AG10803 (cell line): Measurements from ENCODE around the gene TMBIM4.

Experiments used
- DNase-seq: peaks from one replicate; pipeline ENCODE4 v3.0.0; 2010; ENCODE audit warnings: low read depth
- H3K4me3 ChIP-seq: 2 replicates; pipeline ENCODE4 v1.5.1; 2011; ENCODE audit warnings: mild to moderate bottlenecking, low read length, control low read depth
- TF ChIP-seq, protein P1 (sequence below): conservative IDR thresholded peaks from 2 replicates; pipeline ENCODE4 v1.5.1; 2011; ENCODE audit warnings: mild to moderate bottlenecking, low read length, control low read depth, inconsistent platforms

Gene TMBIM4

DNA sequence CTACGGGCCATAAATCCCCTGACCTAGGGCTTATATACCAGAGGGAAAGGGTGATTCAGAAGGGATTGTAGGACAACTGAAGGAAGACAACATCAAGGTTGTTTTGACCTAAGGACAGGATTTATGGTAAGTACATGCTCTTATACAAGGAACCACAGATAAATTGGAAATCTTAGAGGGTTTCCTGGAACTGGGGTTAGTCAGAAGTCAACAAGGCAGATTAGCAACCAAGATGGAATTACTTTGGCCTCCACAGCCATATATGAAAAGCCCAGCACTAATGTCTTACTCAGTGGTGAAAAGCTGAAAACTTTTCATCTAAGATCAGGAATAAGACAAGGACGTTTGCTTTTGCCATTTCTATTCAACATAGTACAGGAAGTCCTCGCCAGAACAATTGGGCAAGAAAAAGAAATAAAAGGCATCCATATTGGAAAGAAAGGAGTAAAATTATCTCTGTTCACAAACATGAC, 5.4 kb downstream of the TMBIM4 start:
- peak; percentile 33 for DNase-seq
- no peak overlapping the region for H3K4me3 ChIP-seq
- TF ChIP-seq, protein P1, sequence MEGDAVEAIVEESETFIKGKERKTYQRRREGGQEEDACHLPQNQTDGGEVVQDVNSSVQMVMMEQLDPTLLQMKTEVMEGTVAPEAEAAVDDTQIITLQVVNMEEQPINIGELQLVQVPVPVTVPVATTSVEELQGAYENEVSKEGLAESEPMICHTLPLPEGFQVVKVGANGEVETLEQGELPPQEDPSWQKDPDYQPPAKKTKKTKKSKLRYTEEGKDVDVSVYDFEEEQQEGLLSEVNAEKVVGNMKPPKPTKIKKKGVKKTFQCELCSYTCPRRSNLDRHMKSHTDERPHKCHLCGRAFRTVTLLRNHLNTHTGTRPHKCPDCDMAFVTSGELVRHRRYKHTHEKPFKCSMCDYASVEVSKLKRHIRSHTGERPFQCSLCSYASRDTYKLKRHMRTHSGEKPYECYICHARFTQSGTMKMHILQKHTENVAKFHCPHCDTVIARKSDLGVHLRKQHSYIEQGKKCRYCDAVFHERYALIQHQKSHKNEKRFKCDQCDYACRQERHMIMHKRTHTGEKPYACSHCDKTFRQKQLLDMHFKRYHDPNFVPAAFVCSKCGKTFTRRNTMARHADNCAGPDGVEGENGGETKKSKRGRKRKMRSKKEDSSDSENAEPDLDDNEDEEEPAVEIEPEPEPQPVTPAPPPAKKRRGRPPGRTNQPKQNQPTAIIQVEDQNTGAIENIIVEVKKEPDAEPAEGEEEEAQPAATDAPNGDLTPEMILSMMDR: no peak

DNA sequence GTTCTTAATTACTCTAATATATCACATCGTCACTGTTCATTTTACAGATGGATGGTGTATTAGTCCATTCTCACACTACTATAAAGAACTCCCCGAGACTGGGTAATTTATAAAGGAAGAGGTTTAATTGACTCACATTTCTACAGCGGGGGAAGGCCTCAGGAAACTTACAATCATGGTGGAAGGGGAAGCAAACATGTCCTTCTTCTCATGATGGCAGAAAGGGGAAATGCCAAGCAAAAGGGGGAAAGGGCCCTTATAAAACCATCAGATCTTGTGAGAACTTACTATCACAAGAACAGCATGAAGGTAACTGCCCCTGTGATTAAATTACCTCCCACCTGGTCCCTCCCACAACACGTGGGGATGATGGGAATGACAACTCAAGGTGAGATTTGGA, 6.5 kb downstream of the TMBIM4 start:
- TF ChIP-seq, protein P1: no peak
- H3K4me3 ChIP-seq: no peak overlapping the region
- no peak for DNase-seq

DNA sequence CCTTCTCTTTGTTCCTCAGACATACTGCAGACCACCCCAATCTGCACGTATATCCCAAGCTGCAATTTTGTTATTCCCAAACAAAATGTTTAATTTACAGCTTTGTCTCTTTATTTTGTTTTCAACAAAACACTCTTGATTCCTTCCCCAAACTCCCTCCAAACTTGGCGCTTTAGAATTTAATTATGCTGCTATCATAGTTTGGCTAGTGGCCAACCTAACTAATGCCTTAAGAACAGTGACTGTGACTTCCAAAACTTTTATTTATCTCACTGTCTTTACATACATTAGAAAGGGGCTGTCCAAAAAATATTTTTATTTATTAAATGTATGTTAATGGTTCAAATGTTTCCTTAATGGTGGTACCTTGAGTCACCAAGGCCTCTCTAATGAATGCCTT, 7.1 kb downstream of the TMBIM4 start:
- DNase-seq: no peak
- TF ChIP-seq, protein P1: no peak
- H3K4me3 ChIP-seq: no peak overlapping the region

DNA sequence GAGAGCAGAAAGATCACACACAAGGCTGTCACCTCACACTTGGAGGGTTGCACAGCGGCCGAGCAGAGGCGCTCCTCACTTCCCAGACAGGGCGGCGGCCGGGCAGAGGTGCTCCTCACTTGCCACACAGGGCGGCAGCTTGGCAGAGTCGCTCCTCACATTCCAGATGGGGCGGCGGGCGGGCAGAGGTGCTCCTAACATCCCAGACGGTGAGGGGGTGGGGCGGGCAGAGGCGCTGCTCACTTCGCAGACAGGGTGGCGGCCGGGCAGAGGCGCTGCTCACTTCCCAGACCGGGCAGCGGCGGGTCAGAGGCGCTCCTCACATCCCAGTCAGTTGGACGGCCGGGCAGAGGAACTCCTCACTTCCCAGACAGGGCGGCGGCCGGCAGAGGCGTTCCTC, 9.1 kb downstream of the TMBIM4 start:
- no peak overlapping the region for H3K4me3 ChIP-seq
- TF ChIP-seq, protein P1: no peak
- DNase-seq: no peak

DNA sequence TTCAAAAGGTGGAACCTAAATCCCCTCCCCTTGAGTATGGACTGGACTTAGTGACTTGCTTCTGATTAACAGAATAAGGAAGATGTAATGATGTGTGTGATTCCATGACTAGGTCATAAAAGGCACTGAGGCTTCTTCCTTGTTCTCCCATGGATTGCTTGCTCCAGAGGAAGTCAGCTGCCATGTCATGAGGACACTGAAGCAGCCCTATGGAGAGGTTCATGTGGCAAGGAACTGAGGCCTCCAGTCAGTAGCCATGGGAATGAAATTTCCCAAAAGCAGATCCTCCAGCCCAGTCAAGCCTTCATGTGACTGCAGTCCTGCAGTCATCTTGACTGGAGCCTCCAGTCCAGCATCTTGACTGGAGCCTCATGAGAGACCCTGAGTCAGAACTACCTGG, 10.7 kb downstream of the TMBIM4 start:
- no peak overlapping the region for H3K4me3 ChIP-seq
- TF ChIP-seq, protein P1: no peak
- DNase-seq: no peak

DNA sequence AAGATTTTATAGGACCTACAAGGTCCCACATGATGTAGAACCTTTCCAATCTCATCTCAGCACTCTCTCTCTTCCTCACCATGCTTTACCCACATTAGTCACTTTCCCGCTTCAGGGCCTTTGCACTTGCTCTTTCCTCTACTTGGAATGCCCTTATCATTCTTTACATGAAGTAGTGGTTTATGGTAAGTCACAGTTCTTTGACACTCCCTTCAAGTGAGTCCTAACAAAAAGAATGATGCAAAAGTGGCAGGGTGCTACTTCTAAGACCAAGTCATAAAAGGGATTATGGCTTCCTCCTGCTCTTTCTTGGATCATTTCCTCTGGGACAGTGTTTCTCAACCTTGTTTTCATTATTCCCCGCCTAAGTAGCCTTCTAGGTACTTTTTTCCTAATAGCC, 13.1 kb downstream of the TMBIM4 start:
- TF ChIP-seq, protein P1: no peak
- no peak overlapping the region for H3K4me3 ChIP-seq

DNA sequence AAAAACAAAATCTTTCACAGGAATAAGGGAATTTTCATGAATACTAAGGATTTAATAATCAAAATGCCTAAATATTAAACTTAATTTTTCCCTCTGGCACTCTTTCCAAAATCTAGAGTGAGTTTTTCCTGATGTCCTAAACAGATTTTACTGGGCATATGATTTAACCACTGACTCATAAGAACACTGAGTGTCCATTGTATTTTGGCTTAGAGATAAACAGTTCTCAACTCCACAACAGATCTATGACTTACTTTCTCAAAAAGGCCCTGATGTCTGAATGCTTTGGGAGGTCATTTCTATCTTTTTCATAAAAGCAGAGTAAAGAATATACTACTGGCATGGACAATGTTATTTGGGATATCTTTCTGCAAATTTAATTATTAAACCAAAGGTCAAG, 15.0 kb downstream of the TMBIM4 start:
- TF ChIP-seq, protein P1: no peak
- DNase-seq: no peak
- H3K4me3 ChIP-seq: no peak overlapping the region

More for the DNA sequence above, 13.1 kb downstream of the TMBIM4 start:
- no peak for DNase-seq
